ENCODE measurements around the gene RLN2.
"Not testable (repeated sequence)": the region's sequence is repeated elsewhere in the genome, so short reads cannot be mapped to it uniquely, and the experiment has no call there.

RLN2 gene, protein sequence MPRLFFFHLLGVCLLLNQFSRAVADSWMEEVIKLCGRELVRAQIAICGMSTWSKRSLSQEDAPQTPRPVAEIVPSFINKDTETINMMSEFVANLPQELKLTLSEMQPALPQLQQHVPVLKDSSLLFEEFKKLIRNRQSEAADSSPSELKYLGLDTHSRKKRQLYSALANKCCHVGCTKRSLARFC

GRCh38 chr9:5303840-5304795, at the start of gene RLN2:
Gene RLN2, minus strand, starts transcription at chr9:5304716. Its CDS starts 136 bp downstream, at chr9:5304580.
- not testable (repeated sequence) for DNase-seq (ENCODE audit: low read depth)
- 0 out of 2 replicates have a peak within 1 kb of the TSS, but pooled peaks have one; percentile 3 for H3K4me3 ChIP-seq (ENCODE audit: low read depth, low read length)

DNA sequence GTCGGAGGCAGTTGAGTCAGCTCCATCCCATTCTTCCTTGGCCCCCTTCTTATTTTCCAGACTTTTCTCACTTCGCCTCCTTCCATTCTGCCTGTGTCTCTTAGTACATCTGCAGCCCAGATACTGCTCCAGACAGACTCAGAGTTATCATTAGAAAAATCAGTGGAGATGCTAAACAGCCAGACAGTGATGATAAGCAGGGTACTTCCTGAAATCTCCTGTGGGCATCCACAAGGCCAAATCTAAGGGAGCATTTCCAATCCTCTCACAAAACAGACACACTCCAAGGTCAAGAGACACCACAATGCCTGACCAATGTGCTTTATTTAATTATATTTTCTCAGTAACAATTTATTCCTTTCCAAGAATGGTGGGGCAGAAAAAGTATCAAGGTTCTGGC, 49.7 kb upstream of the RLN2 start:
- no peak for DNase-seq (ENCODE audit: low read depth)
- H3K4me3 ChIP-seq (ENCODE audit: low read depth, low read length) = no peak overlapping the region
- TF ChIP-seq, protein P1, sequence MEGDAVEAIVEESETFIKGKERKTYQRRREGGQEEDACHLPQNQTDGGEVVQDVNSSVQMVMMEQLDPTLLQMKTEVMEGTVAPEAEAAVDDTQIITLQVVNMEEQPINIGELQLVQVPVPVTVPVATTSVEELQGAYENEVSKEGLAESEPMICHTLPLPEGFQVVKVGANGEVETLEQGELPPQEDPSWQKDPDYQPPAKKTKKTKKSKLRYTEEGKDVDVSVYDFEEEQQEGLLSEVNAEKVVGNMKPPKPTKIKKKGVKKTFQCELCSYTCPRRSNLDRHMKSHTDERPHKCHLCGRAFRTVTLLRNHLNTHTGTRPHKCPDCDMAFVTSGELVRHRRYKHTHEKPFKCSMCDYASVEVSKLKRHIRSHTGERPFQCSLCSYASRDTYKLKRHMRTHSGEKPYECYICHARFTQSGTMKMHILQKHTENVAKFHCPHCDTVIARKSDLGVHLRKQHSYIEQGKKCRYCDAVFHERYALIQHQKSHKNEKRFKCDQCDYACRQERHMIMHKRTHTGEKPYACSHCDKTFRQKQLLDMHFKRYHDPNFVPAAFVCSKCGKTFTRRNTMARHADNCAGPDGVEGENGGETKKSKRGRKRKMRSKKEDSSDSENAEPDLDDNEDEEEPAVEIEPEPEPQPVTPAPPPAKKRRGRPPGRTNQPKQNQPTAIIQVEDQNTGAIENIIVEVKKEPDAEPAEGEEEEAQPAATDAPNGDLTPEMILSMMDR (IDR thresholded peaks at IDR 0.05; ENCODE audit: insufficient read depth, low read depth, low read length, missing control alignments) = no peak

DNA sequence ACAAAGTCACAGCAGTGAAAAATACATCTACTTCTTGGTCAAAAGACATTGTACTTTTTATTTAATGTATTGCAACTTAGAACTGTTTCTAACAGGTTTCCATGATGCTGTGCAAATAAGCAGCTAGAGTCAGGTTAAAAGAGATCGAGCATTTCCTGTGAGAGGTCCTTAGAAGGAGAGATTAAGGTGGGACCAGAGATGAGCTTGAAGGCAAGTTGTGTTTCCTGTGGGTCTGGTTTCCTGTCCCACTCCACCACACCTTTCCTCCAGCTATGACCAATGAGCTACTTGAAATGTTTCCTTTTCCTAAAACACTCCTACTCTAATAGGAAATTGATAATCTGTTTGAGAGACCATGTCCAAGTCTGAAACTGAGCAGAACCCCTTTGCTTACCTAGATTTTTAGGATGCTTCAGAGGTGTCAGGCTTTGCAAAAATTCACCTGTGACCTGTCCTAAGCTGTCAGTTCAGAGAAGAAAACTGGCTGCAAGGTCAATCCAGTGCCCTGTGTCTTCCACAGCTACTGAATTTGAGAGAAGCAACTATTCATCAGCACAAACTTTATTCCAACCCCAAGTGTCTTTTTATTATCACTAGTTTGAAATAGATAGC, 48.2 kb upstream of the RLN2 start:
- no peak overlapping the region for H3K4me3 ChIP-seq (ENCODE audit: low read depth, low read length)
- TF ChIP-seq, protein P1 (IDR thresholded peaks at IDR 0.05; ENCODE audit: insufficient read depth, low read depth, low read length, missing control alignments) = no peak
- peak; percentile 25 for DNase-seq (ENCODE audit: low read depth)

- DNase-seq (ENCODE audit: low read depth) = not testable (repeated sequence)
- peak within 1 kb of the TSS; percentile 34; the same call in 1 of the 2 replicates for H3K4me3 ChIP-seq (ENCODE audit: low read depth, low read length)
Observed at GRCh38 chr9:5338992-5339981, 34.8 kb upstream of the RLN2 start, which contains the start of gene RLN1. Gene RLN1, minus strand, starts transcription at chr9:5339876. Its CDS starts 130 bp downstream, at chr9:5339746.

- TF ChIP-seq, protein P1 (IDR thresholded peaks at IDR 0.05; ENCODE audit: insufficient read depth, low read depth, low read length, missing control alignments) = no peak
- DNase-seq (ENCODE audit: low read depth) = no peak
- no peak overlapping the region for H3K4me3 ChIP-seq (ENCODE audit: low read depth, low read length)
Observed at GRCh38 chr9:5336688-5337087, 32.2 kb upstream of the RLN2 start.

- DNase-seq (ENCODE audit: low read depth); H3K4me3 ChIP-seq (ENCODE audit: low read depth, low read length): not testable (repeated sequence)
Observed at GRCh38 chr9:5331276-5331675, 26.8 kb upstream of the RLN2 start.

GRCh38 chr9:5326893-5327548, 22.5 kb upstream of the RLN2 start:
- H3K4me3 ChIP-seq (ENCODE audit: low read depth, low read length) = no peak overlapping the region
- TF ChIP-seq, protein P1 (IDR thresholded peaks at IDR 0.05; ENCODE audit: insufficient read depth, low read depth, low read length, missing control alignments) = no peak
- DNase-seq (ENCODE audit: low read depth) = no peak
